HG03439 (cell line): ENCODE measurements around the gene NUP188.
"Not testable (repeated sequence)": the region's sequence is repeated elsewhere in the genome, so short reads cannot be mapped to it uniquely, and the experiment has no call there.

ENCODE experiments used
- ATAC-seq: cut with Tn5 transposase; IDR thresholded peaks from one replicate; pipeline ENCODE4 v1.9.1; 2021; ENCODE audit warnings: mild to moderate bottlenecking, moderate library complexity; ENCODE audit not compliant: unreplicated experiment

Gene NUP188

GRCh38 chr9:128944966-128945365, 2.5 kb upstream of the NUP188 start:
- not testable (repeated sequence) for ATAC-seq

- no peak for ATAC-seq
These were observed 1.5 kb upstream of the NUP188 start for GRCh38 chr9:128945798-128946501.

DNA sequence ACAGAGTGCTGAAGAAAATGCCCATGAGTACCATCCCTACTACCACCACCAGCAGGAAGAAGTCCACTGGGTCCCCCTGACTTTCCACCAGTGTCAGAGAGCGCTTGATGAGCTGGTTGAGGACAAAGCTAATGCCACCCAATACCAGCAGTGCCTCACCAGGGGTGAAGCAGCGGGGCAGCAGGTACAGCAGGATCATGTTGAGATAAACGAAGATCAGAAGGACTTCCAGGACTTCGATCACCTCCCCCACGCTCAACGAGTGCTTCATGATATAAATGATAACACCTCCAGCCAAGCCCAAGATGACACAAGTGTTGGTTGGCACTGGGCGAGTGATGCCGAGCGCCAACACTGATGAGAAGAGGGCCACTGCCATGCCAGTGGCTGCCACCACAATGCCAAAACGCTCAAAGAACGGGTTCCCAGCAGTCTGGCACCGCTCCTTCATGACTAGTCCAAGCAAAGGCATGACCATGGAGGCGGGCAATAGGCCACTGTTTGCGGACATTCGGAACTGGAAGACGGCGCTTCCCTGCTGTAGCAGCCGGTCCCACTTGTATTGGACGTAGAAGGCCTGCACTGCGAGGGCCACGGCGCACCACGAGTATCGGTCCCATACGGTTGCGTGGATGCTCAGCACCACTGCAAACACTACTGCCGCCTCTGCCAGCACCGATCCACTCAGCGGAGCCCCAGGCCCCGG, 775 bp upstream of the NUP188 start:
- peak; percentile 31 for ATAC-seq

GRCh38 chr9:128947277-128947526, 297 bp upstream of the NUP188 start:
- ATAC-seq = no peak

DNA sequence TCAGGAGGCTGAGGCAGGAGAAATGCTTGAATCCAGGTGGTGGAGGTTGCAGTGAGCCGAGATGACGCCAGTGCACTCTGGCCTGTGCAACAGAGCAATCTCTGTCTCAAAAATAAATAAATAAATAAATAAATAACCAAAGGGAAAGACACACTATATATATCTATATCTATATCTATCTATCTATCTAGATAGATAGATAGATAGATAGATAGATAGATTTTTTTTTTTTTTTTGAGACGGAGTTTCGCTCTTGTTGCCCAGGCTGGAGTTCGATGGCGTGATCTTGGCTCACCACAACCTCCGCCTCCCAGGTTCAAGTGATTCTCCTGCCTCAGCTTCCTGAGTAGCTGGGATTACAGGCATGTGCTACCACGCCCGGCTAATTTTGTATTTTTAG, 13.9 kb downstream of the NUP188 start:
- not testable (repeated sequence) for ATAC-seq

DNA sequence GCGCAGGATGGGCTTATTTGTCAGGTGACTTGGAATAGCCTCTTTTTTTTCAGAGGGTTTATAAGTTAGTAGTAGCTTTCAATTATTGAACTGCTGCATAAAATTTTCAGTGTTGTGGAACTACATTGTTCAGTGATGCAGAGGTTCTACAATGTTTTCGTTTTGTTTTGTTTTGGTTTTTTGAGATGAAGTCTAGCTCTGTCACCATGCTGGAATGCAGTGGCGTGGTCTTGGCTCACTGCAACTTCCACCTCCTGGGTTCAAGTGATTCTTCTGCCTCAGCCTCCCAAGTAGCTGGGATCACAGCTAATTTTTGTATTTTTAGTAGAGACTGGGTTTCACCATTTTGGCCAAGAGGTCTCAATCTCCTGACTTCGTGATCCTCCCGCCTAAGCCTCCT, 22.0 kb downstream of the NUP188 start:
- ATAC-seq = no peak

DNA sequence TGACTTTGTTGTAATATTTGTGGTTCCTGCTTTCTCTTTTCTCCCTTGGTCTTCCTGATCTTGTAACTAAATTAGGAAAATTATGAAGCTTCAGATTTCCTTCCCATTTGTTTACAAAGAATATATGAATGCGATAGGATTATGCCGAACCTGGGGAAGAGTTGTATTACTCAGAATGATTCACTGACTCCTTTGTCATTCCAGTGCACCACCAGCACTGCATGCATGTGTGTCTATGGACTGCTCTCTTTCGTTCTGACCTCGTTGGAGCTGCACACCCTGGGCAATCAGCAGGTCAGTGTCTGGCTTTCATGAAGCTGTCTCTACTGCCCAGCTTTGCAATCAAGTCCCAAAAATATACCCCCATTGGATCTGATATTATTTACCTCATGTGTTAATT, 25.5 kb downstream of the NUP188 start:
- ATAC-seq = no peak

- no peak for ATAC-seq
These were observed 31.6 kb downstream of the NUP188 start for GRCh38 chr9:128979111-128979510.

DNA sequence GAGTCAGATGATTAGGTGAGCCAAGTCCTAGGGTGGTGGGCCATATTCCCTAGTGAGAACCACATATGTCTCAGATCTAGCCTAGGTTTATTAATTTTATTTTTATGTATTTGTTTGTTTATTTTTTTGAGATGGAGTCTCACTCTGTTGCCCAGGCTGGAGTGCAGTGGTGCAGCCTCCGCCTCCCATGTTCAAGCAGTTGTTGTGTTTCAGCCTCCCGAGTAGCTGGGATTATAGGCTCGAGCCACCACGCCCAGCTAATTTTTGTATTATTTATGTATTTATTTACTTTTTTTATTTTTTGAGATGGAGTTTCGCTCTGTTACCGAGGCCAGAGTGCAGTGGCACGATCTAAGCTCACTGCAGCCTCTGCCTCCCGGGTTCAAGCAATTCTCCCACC, 36.0 kb downstream of the NUP188 start:
- no peak for ATAC-seq

DNA sequence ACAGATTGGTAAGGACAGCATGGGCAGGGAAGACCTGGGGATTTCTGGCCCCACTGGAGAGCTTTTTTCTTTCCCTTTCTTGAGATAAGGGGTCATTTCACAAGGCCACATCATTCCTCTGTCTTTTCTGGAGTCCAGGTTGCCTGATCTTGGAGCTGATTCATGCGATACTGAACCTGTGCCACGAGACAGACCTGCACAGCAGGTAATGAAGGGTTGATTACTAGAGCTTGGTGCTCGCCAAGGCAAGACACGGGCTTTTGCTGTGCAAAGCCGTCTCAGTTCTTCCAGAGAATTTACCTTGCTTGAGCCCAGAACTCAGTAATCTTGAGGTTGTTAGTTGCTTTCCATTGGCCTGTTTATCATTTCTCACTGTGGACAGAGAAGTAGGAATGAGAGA, 39.2 kb downstream of the NUP188 start:
- ATAC-seq = no peak

GRCh38 chr9:128987805-128988204, 40.3 kb downstream of the NUP188 start:
- ATAC-seq = no peak

GRCh38 chr9:128992995-128993394, 45.5 kb downstream of the NUP188 start:
- no peak for ATAC-seq

GRCh38 chr9:128995791-128996190, 48.3 kb downstream of the NUP188 start:
- ATAC-seq = no peak

DNA sequence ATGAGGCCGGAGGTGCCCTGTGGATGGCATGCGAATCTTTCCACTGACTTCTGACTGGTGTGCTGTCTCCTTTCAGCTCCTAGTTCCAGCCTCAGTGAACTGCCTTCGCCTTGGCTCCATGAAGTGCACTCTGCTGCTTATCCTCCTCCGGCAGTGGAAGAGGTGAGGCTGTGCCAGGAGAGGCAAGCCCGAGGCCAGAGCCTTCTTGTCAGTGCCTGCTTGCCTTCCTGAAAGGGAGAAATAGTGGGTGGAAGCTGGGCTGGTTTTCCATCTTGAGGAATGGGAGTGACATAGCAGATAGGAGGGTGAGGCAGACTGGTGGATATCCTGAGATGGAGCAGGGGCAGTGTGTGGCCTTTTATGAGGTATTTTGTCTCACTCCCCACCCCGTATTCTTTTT, 51.0 kb downstream of the NUP188 start:
- ATAC-seq = no peak

DNA sequence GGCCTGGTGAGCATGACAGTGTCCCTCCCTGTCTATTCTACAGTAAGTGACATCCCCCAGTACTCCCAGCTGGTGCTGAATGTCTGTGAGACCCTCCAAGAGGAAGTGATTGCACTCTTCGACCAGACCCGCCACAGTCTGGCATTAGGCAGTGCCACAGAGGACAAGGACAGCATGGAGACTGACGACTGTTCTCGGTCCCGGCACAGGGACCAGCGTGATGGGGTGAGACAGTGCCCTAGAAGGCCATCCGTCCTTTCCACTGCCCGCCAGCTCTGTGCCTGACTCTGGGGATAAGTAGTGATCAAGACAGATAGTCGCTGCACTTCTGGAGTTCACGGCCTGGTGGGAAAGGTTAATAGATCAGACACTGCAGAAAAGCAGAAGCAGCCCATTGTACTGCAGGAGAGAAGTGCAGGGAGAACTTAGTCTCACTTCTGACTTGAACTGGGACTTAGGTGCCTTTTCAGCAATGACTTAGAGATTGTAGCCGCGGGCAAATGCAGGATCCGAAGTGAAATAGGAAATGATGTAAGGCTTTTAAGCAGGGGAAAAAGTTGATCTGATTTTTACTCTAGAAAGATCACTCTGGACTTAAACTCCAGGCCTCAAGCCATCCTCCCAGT, 52.2 kb downstream of the NUP188 start:
- ATAC-seq = no peak

- ATAC-seq = no peak
These were observed 54.2 kb downstream of the NUP188 start for GRCh38 chr9:129001504-129002325.

DNA sequence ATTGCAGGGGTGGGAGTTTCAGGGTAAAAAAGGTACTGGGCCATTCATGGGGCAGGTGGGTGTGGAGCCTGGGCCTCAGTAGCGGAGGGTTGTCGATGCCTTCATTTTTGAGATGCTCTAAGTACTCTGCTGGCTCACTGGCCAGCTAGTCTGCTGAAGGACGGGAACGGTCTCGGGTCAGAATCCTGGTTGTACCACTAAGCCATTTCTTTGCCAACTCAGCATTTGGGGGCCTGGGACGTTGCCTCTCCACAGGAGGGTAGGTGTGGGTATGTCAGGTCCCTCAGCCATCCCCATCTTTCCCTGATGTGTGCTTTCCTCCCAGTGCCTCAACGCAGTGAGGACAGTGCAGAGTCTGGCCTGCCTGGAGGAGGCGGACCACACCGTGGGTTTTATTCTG, 55.5 kb downstream of the NUP188 start:
- ATAC-seq = no peak

- not testable (repeated sequence) for ATAC-seq
These were observed 56.7 kb downstream of the NUP188 start for GRCh38 chr9:129004173-129004572.

DNA sequence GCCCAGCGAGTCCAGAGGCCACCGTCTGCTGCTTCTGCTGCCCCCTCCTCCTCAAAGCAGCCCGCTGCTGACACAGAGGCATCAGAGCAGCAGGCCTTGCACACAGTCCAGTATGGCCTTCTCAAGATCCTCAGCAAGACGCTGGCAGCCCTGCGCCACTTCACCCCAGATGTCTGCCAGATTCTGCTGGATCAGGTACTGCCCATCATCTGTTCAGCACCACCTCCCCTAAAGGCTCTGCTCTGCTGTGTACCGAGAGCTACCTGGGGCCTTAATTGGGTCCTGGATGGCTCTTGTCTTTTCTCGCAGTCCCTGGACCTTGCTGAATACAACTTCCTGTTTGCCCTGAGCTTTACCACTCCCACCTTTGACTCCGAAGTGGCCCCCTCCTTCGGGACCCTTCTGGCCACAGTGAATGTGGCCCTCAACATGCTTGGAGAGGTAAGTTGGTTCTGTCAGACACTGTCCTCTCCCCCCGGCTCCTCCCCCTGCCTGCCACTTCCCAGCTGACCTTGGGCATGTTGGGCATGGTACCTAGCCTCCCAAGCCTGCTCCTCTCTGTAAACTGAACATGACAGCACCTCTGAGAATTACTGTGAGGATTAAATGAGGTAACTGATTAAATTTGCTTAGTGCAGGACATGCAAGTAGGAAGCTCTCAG, 58.0 kb downstream of the NUP188 start:
- no peak for ATAC-seq

DNA sequence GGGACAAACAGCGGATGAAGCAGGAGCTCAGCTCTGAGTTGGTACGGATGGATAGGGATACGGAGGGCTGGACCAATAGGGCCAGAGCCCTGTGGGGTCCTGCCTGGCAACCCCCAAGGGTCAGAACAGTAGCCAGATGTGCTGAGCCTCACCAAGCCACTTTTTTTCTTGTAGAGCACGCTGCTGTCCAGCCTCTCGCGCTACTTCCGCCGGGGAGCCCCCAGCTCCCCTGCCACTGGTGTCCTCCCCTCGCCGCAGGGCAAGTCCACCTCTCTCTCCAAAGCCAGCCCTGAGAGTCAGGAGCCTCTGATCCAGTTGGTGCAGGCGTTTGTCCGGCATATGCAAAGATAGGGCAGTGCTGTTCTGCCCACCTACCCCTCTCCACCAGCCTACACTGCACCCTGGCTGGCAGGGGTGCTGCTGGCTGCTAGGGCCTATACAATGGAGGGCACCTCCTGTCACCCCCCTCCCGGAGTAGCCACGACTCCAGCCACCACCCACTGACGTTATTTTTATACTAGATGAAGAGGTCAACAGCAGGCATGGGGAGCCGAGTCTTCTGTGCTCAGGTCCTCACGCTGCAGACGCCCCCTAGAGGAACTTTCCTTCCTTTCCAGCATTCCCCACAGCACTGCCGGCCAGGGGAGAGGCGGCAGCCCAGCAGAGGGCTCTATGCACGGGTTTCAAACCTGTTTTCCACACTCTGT, 59.0 kb downstream of the NUP188 start:
- ATAC-seq = no peak
